K562 (cell line): ENCODE data around the gene HTR5A. TPM values are rescaled to one million over a fixed set of nuclear protein-coding genes. Genes with fewer than 3 reads are reported as not detected.

Source experiments
- CUX1 ChIP-seq: fragments of 200-800 bp; sonication (Bioruptor generic); IDR thresholded peaks from 2 replicates; pipeline ENCODE4 v1.6.1; 2016; ENCODE audit warnings: missing genetic modification characterization, missing compliant biosample characterization
- HDAC1 ChIP-seq, 2 experiments: fragments of 450-650 bp; IDR thresholded peaks; 2 replicates each; pipeline ENCODE4 v1.6.1; 2016 to 2017; ENCODE audit warnings: inconsistent platforms in 1 of 2, mild to moderate bottlenecking in 1 of 2, moderate library complexity in 1 of 2
- HMGN3 ChIP-seq: IDR thresholded peaks from 2 replicates; pipeline ENCODE4 v1.6.1; 2011; ENCODE audit warnings: borderline replicate concordance, low read depth, mild to moderate bottlenecking, mixed read lengths, low read length; ENCODE audit not compliant: insufficient read length; ENCODE audit errors: extremely low read depth
- NFATC3 ChIP-seq: fragments of 450-650 bp; IDR thresholded peaks from 2 replicates; pipeline ENCODE4 v1.6.1; 2017; ENCODE audit warnings: mild to moderate bottlenecking
- NFIX ChIP-seq: fragments of 250-450 bp; sonication (Bioruptor Pico); IDR thresholded peaks from 2 replicates; pipeline ENCODE4 v1.4.0; 2020; ENCODE audit warnings: low read depth, mild to moderate bottlenecking, moderate library complexity
- POLR2G ChIP-seq: fragments of 200-400 bp; formaldehyde crosslinking; IDR thresholded peaks from 2 replicates; pipeline ENCODE4 v1.6.1; 2017; ENCODE audit warnings: low read depth, mild to moderate bottlenecking, antibody characterized with exemption, low read length, moderate library complexity
- RREB1 ChIP-seq: fragments of 250-450 bp; sonication (Bioruptor Pico); IDR thresholded peaks from 2 replicates; pipeline ENCODE4 v1.4.0; 2020
- SIRT6 ChIP-seq: IDR thresholded peaks from one replicate; pipeline ENCODE4 v1.6.1; 2012; ENCODE audit warnings: low read depth, mild to moderate bottlenecking, control low read depth, inconsistent platforms, low read length, moderate library complexity
- ZC3H4 ChIP-seq: sonication (generic); formaldehyde crosslinking; IDR thresholded peaks from 2 replicates; pipeline ENCODE4 v1.9.0; 2021; ENCODE audit warnings: missing genetic modification reagents, borderline replicate concordance
- ZNF75A ChIP-seq: fragments of 450-650 bp; formaldehyde crosslinking; IDR thresholded peaks from 2 replicates; pipeline ENCODE4 v1.4.0; 2020; ENCODE audit warnings: mild to moderate bottlenecking
- polyA plus RNA-seq, 8 experiments: library from polyadenylated mRNA; depleted of rRNA in 4 of 8; stranded (reverse) in 5 of 8; unstranded in 3 of 8; fragments of >200 nt; fragmentation: Nextera tagmentation in 2 of 8; fragmentation: Illumina TruSeq in 1 of 8; extraction: Ambion mirVana in 2 of 8; extraction: Trizol in 1 of 8; gene quantifications; 2 replicates each; pipeline versions ENCODE4 v1.2.1 to v1.2.3, GENCODE V29; 2011 to 2014; ENCODE audit warnings: inconsistent platforms in 1 of 8, missing spikeins in 1 of 8
- total RNA-seq, 7 experiments: library from RNA; depleted of rRNA in 6 of 7; stranded (reverse); fragments of >200 nt in 6 of 7; fragmentation: Illumina TruSeq in 2 of 7; extraction: Trizol in 2 of 7; gene quantifications; 2 replicates each; pipeline versions ENCODE4 v1.2.1 to v1.2.3, GENCODE V29; 2011 to 2021; ENCODE audit warnings: low replicate concordance in 1 of 7
- TF ChIP-seq, protein P1 (sequence below): fragments of 450-650 bp; IDR thresholded peaks from one replicate; pipeline ENCODE4 v1.6.1; 2018; ENCODE audit warnings: mild to moderate bottlenecking, moderate library complexity; ENCODE audit not compliant: partially characterized antibody
- TF ChIP-seq, protein P2 (sequence below): fragments of 450-650 bp; IDR thresholded peaks from 2 replicates; pipeline ENCODE4 v1.6.1; 2016; ENCODE audit warnings: borderline replicate concordance

Gene HTR5A
- total and polyA plus RNA-seq, 9 of the 15 experiments (the other 6 are each of a cell fraction or from before 2014, with no cell fraction given), result 0.06 TPM; not detected in 8

- TF ChIP-seq ZNF75A (CRISPR knock-in tag) (no peak), NFATC3 (no peak), RREB1 (peak; percentile 97), CUX1 (peak; percentile 91; the same call in 1 of the 2 replicates), POLR2G (no peak), HDAC1 (IDR thresholded peaks at IDR 0.05) (peak; percentile 95 to 100; a peak in 3 of 4 replicates), NFIX (CRISPR knock-in tag) (no peak), SIRT6 (no peak), HMGN3 (peak; percentile 95), ZC3H4 (CRISPR knock-in tag) (peak; percentile 82; the same call in 1 of the 2 replicates)
- TF ChIP-seq, protein P1, sequence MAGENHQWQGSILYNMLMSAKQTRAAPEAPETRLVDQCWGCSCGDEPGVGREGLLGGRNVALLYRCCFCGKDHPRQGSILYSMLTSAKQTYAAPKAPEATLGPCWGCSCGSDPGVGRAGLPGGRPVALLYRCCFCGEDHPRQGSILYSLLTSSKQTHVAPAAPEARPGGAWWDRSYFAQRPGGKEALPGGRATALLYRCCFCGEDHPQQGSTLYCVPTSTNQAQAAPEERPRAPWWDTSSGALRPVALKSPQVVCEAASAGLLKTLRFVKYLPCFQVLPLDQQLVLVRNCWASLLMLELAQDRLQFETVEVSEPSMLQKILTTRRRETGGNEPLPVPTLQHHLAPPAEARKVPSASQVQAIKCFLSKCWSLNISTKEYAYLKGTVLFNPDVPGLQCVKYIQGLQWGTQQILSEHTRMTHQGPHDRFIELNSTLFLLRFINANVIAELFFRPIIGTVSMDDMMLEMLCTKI, result no peak
- TF ChIP-seq, protein P2, sequence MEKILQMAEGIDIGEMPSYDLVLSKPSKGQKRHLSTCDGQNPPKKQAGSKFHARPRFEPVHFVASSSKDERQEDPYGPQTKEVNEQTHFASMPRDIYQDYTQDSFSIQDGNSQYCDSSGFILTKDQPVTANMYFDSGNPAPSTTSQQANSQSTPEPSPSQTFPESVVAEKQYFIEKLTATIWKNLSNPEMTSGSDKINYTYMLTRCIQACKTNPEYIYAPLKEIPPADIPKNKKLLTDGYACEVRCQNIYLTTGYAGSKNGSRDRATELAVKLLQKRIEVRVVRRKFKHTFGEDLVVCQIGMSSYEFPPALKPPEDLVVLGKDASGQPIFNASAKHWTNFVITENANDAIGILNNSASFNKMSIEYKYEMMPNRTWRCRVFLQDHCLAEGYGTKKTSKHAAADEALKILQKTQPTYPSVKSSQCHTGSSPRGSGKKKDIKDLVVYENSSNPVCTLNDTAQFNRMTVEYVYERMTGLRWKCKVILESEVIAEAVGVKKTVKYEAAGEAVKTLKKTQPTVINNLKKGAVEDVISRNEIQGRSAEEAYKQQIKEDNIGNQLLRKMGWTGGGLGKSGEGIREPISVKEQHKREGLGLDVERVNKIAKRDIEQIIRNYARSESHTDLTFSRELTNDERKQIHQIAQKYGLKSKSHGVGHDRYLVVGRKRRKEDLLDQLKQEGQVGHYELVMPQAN, result peak; percentile 99
Observed at GRCh38 chr7:155069992-155070751, at the start of gene HTR5A (continued).
